IMR-90 (cell line): ENCODE data around the gene C6orf89. TPM values are rescaled to one million over a fixed set of nuclear protein-coding genes. Genes with fewer than 3 reads are reported as not detected.

Experiments used
- ATAC-seq: fragments of 200-7000 bp; cut with Tn5 transposase; 2 replicates; pipeline ENCODE4 v1.9.1; 2020; ENCODE audit warnings: low read depth, mild to moderate bottlenecking, moderate library complexity
- BruUV-seq: library from RNA; stranded (reverse); fragments of 400-500 nt; replicated peaks from 2 replicates; lab custom pipeline; 2021; lab: Mats Ljungman, UMichigan
- CTCF ChIA-PET: fragments of 300-600 bp; formaldehyde crosslinking; extraction: SDS; loops from one replicate; lab custom pipeline; 2021; ENCODE audit warnings: antibody characterized with exemption; lab: Yijun Ruan, JAX
- POLR2A ChIA-PET: fragments of 300-600 bp; sonication (Branson Sonifier 250); formaldehyde crosslinking; loops from one replicate; lab custom pipeline; 2022; ENCODE audit warnings: antibody characterized with exemption; ENCODE audit not compliant: unreplicated experiment; lab: Charles Lee
- DNase-seq: peaks from one replicate; pipeline ENCODE4 v3.0.0; 2013
- H2AFZ ChIP-seq: replicated peaks from 2 replicates; pipeline ENCODE3; 2013; ENCODE audit warnings: low read length, mild to moderate bottlenecking; ENCODE audit not compliant: poor library complexity
- H2AK5ac ChIP-seq: 2 replicates; pipeline ENCODE4 v1.6.1; 2013; ENCODE audit warnings: low read depth, low read length, inconsistent platforms
- H2AK9ac ChIP-seq: replicated peaks from 2 replicates; pipeline ENCODE3; 2013; ENCODE audit warnings: mild to moderate bottlenecking, low read depth, low read length, moderate library complexity; ENCODE audit not compliant: poor library complexity
- H2BK120ac ChIP-seq: 2 replicates; pipeline ENCODE4 v1.6.1; 2013; ENCODE audit warnings: low read depth, low read length, inconsistent platforms
- H2BK15ac ChIP-seq: 3 replicates; pipeline ENCODE4 v1.6.1; 2013; ENCODE audit warnings: low read depth, low read length, inconsistent platforms
- H2BK20ac ChIP-seq: 2 replicates; pipeline ENCODE4 v1.6.1; 2013; ENCODE audit warnings: low read depth, mild to moderate bottlenecking, inconsistent platforms, low read length, moderate library complexity
- H2BK5ac ChIP-seq: 2 replicates; pipeline ENCODE4 v1.6.1; 2013; ENCODE audit warnings: mild to moderate bottlenecking, low read depth, low read length, inconsistent platforms; ENCODE audit not compliant: poor library complexity, severe bottlenecking
- H3K14ac ChIP-seq: replicated peaks from 2 replicates; pipeline ENCODE4 v1.6.1; 2013; ENCODE audit warnings: low read depth, low read length, inconsistent platforms
- H3K18ac ChIP-seq: 2 replicates; pipeline ENCODE4 v1.6.1; 2013; ENCODE audit warnings: low read depth, low read length, control low read depth
- H3K23ac ChIP-seq: 2 replicates; pipeline ENCODE4 v1.6.1; 2013; ENCODE audit warnings: low read depth, low read length, inconsistent platforms
- H3K27ac ChIP-seq: 2 replicates; pipeline ENCODE4 v1.5.1; 2013; ENCODE audit warnings: mild to moderate bottlenecking, control low read depth, low read length; ENCODE audit not compliant: insufficient read depth
- H3K27me3 ChIP-seq: 2 replicates; pipeline ENCODE4 v1.6.1; 2013; ENCODE audit warnings: low read length; ENCODE audit not compliant: control insufficient read depth, insufficient read depth
- H3K36me3 ChIP-seq: 2 replicates; pipeline ENCODE4 v1.6.1; 2013; ENCODE audit warnings: low read length, mixed read lengths; ENCODE audit not compliant: control insufficient read depth, insufficient read depth
- H3K4ac ChIP-seq: 2 replicates; pipeline ENCODE4 v1.6.1; 2013; ENCODE audit warnings: low read depth, low read length, inconsistent platforms
- H3K4me1 ChIP-seq: 2 replicates; pipeline ENCODE4 v1.6.1; 2013; ENCODE audit warnings: low read length, mixed read lengths; ENCODE audit not compliant: control insufficient read depth, insufficient read depth
- H3K4me2 ChIP-seq: 2 replicates; pipeline ENCODE4 v1.6.1; 2013; ENCODE audit warnings: low read depth, mild to moderate bottlenecking, control low read depth, low read length, moderate library complexity
- H3K4me3 ChIP-seq: 2 replicates; pipeline ENCODE4 v1.5.1; 2013; ENCODE audit warnings: low read depth, mild to moderate bottlenecking, control low read depth, low read length, moderate library complexity; ENCODE audit not compliant: insufficient read depth
- H3K56ac ChIP-seq: 2 replicates; pipeline ENCODE4 v1.6.1; 2013; ENCODE audit warnings: low read length, inconsistent platforms; ENCODE audit not compliant: insufficient read depth; ENCODE audit errors: extremely low read depth
- H3K79me1 ChIP-seq, 2 experiments: 2 replicates each; pipeline ENCODE4 v1.6.1; 2013; ENCODE audit warnings: low read length in 2 of 2, inconsistent platforms in 1 of 2, low read depth in 1 of 2
- H3K9ac ChIP-seq: 2 replicates; pipeline ENCODE4 v1.6.1; 2013; ENCODE audit warnings: low read depth, low read length, control low read depth
- H3K9me1 ChIP-seq: 2 replicates; pipeline ENCODE4 v1.6.1; 2013; ENCODE audit warnings: low read length, inconsistent platforms; ENCODE audit not compliant: insufficient read depth
- H3K9me3 ChIP-seq: 2 replicates; pipeline ENCODE4 v1.6.1; 2013; ENCODE audit warnings: low read length; ENCODE audit not compliant: control insufficient read depth, insufficient read depth
- H4K20me1 ChIP-seq: 2 replicates; pipeline ENCODE4 v1.6.1; 2013; ENCODE audit warnings: low read length, inconsistent platforms; ENCODE audit not compliant: insufficient read depth
- H4K5ac ChIP-seq: 2 replicates; pipeline ENCODE4 v1.6.1; 2013; ENCODE audit warnings: mild to moderate bottlenecking, low read depth, low read length, control low read depth
- H4K8ac ChIP-seq, 2 experiments: 2 replicates each; pipeline ENCODE4 v1.6.1; 2013; ENCODE audit warnings: low read depth in 2 of 2, low read length in 2 of 2, control low read depth in 1 of 2, inconsistent platforms in 1 of 2
- H4K91ac ChIP-seq: 2 replicates; pipeline ENCODE4 v1.6.1; 2013; ENCODE audit warnings: low read depth, low read length, inconsistent platforms; ENCODE audit not compliant: insufficient read depth
- CEBPB ChIP-seq: IDR thresholded peaks from 2 replicates; pipeline ENCODE4 v1.6.1; 2012; ENCODE audit warnings: low read depth, low read length, improper control_type of control experiment
- CHD1 ChIP-seq: IDR thresholded peaks from 2 replicates; pipeline ENCODE4 v1.6.1; 2012; ENCODE audit warnings: low read depth, low read length, improper control_type of control experiment
- CTCF ChIP-seq: conservative IDR thresholded peaks from 2 replicates; pipeline ENCODE4 v1.5.1; 2012; ENCODE audit warnings: mild to moderate bottlenecking, low read depth, low read length, improper control_type of control experiment
- MAZ ChIP-seq: IDR thresholded peaks from 2 replicates; pipeline ENCODE4 v1.6.1; 2012; ENCODE audit warnings: low read depth, mild to moderate bottlenecking, low read length, improper control_type of control experiment, moderate library complexity, borderline replicate concordance
- RCOR1 ChIP-seq: IDR thresholded peaks from 2 replicates; pipeline ENCODE4 v1.6.1; 2012; ENCODE audit warnings: mild to moderate bottlenecking, low read length, improper control_type of control experiment; ENCODE audit not compliant: insufficient replicate concordance
- WGBS, 2 experiments: methylation state at CpG; one replicate each; pipeline versions ENCODE4 v1.1.5 to v1.1.7; 2013; ENCODE audit warnings: missing lambda C conversion rate in 2 of 2; ENCODE audit not compliant: insufficient read length in 1 of 2; ENCODE audit errors: extremely low coverage in 2 of 2; 5-methylcytosine and 5-hydroxymethylcytosine counted together
- dilution Hi-C: fragments of 300-500 bp; cut with HindIII; formaldehyde crosslinking; loops from one replicate; pipeline ENCODE4 v1.14.3; 2018; ENCODE audit warnings: low sequenced_read_pairs; ENCODE audit not compliant: unreplicated experiment
- in situ Hi-C: fragments of 300-500 bp; cut with MboI; formaldehyde crosslinking; loops from 3 replicates; pipeline ENCODE4 v1.14.3; 2019; ENCODE audit warnings: low sequenced_read_pairs, inconsistent platforms, mixed read lengths
- intact Hi-C: fragments of 100-400 bp; cut with micrococcal nuclease; formaldehyde crosslinking; loops from 2 replicates; pipeline ENCODE4 v1.10.0; 2022
- polyA plus RNA-seq, 3 experiments: library from polyadenylated mRNA; depleted of rRNA; stranded (reverse); fragments of >200 nt; gene quantifications; 2 replicates each; pipeline ENCODE4 v1.2.3, GENCODE V29; 2012; ENCODE audit warnings: low replicate concordance in 1 of 3
- total RNA-seq: library from RNA; depleted of rRNA; stranded (reverse); fragments of >200 nt; gene quantifications from 2 replicates; pipeline ENCODE4 v1.2.3, GENCODE V29; 2012

The C6orf89 gene
- total and polyA plus RNA-seq, 2 of the 4 experiments (the other 2 are of a cell fraction): 30.8 to 52.3 TPM

- Histone ChIP-seq H3K9me1 (no peaks in the 10 kb centered on the region; the same call in 1 of the 2 replicates), H3K9me3 (no peaks in the 10 kb centered on the region), H2AFZ (no peak overlapping the region), H4K5ac (no peak overlapping the region), H4K8ac (no peak overlapping the region), H3K4me2 (no peak overlapping the region), H4K91ac (no peak overlapping the region), H3K4me1 (peaks cover 8% of the 10 kb centered on the region; the same call in 1 of the 2 replicates), H2BK15ac (no peak overlapping the region), H3K36me3 (no peaks in the 10 kb centered on the region), H2BK120ac (no peak overlapping the region), H3K23ac (no peak overlapping the region), H2BK5ac (no peak overlapping the region), H4K20me1 (no peaks in the 10 kb centered on the region), H3K27ac (no peak overlapping the region), H3K4ac (no peak overlapping the region), H3K79me1 (no peaks in the 10 kb centered on the region), H3K27me3 (peaks cover 30% of the 10 kb centered on the region), H3K18ac (no peak overlapping the region), H3K4me3 (no peak overlapping the region), H2BK20ac (no peak overlapping the region), H2AK5ac (no peak overlapping the region), H2AK9ac (no peak overlapping the region), H3K56ac (no peak overlapping the region), H3K9ac (no peak overlapping the region), H3K14ac (no peak overlapping the region)
- ATAC-seq (no peak), DNase-seq (no peak)
- dilution Hi-C loops: no loop called here
- POLR2A ChIA-PET: no interaction called here
- CTCF ChIA-PET: no interaction called here
- 84% methylated on average over 3 of the region's 4 CpGs; no CpG with 5 or more reads in 1 of the 2 experiments for WGBS, 2 experiments
- in situ Hi-C loops: no loop called here
- BruUV-seq: no TSS peak
- intact Hi-C loops: no loop called here
- TF ChIP-seq MAZ: no peak
- TF ChIP-seq CHD1: no peak
- no peak for TF ChIP-seq CEBPB
- TF ChIP-seq RCOR1: no peak
- no peak for TF ChIP-seq CTCF
These were observed 42.6 kb upstream of the C6orf89 start for GRCh38 chr6:36843170-36843569.
